ENCODE results near the gene RRM2.

DNA sequence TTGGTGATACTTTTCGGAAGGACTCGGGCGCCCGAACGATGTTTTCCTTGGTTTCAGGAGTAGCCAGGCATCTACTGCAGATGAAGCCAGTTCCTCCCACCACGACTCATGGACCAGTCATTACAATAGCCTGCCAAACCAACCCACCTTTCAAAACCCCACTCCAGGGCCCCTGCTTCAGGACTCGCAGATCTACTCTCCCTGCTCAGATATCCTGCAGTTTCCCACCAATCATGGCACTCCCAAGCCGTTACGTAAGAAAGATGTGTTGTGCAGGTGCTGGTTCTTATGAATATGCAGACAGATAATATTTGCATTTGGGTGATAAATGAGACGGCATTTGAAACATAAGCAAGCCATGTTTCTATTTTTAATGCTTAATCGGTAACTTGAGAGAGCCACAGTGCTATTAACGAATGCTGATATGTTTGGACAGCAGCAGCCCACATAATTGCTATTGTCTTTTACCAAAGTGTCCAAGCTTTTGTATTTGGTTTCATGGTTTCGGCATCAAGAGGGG, 38.8 kb upstream of the RRM2 start:
- TF ChIP-seq CTCF (IDR thresholded peaks at IDR 0.05) (no peak), POLR2A (IDR thresholded peaks at IDR 0.05) (no peak)

Measured in uterus (tissue), 2 donors.